Activated T-helper 1 cell treated with anti-CD3 and anti-CD28 coated beads, Interleukin-12 subunit alpha, Interleukin-12 subunit beta, Interleukin-2, Interleukin-4 antibody, amounts not matched to agents 30 ng/mL and 10 ng/mL and 1 ng/mL, durations not matched to agents 14 hours and 24 hours and 36 hours (primary cell): ENCODE results near the gene VPS37B. TPM values are rescaled to one million over a fixed set of nuclear protein-coding genes. Genes with fewer than 3 reads are reported as not detected.

ENCODE experiments used
- DNase-seq: peaks from one replicate; pipeline ENCODE4 v3.0.0; 2021; ENCODE audit warnings: low spot score
- H3K27ac Mint-ChIP-seq: one replicate; pipeline ENCODE4 v1.8.0; 2021; ENCODE audit warnings: mild to moderate bottlenecking, mixed read lengths
- H3K27me3 Mint-ChIP-seq: one replicate; pipeline ENCODE4 v1.8.0; 2022; ENCODE audit warnings: mild to moderate bottlenecking, moderate library complexity, mixed read lengths; ENCODE audit not compliant: insufficient read depth
- H3K36me3 Mint-ChIP-seq: one replicate; pipeline ENCODE4 v1.8.0; 2021; ENCODE audit warnings: low read depth, mixed read lengths
- H3K4me1 Mint-ChIP-seq: one replicate; pipeline ENCODE4 v1.8.0; 2021; ENCODE audit warnings: low read depth, mixed read lengths
- H3K4me3 Mint-ChIP-seq: one replicate; pipeline ENCODE4 v1.8.0; 2021; ENCODE audit warnings: mild to moderate bottlenecking, moderate library complexity, mixed read lengths
- H3K9me3 Mint-ChIP-seq: one replicate; pipeline ENCODE4 v1.8.0; 2021; ENCODE audit warnings: mixed read lengths
- intact Hi-C: fragments of 100-400 bp; cut with micrococcal nuclease; formaldehyde crosslinking; loops from one replicate; pipeline ENCODE4 v1.15.1; 2024
- total RNA-seq: library from RNA; stranded (reverse); gene quantifications from 2 replicates; pipeline ENCODE4 v1.2.3, GENCODE V29; 2022

Gene VPS37B
- total RNA-seq, 1 donor from 2014 or later, result 12.7 TPM

- H3K9me3 Mint-ChIP-seq, result no peaks in the 10 kb centered on the region
Observed at GRCh38 chr12:122865268-122866231, 30.4 kb downstream of the VPS37B start.

GRCh38 chr12:122864894-122865253 is 31.1 kb downstream of the VPS37B start:
- no peak for DNase-seq

More at GRCh38 chr12:122865268-122866231, 30.4 kb downstream of the VPS37B start:
- Mint-ChIP-seq H3K36me3 (peaks cover 41% of the 10 kb centered on the region), H3K4me1 (peaks cover 9% of the 10 kb centered on the region), H3K27ac (no peak overlapping the region), H3K27me3 (peaks cover 4% of the 10 kb centered on the region), H3K4me3 (no peak overlapping the region)
- no peak for DNase-seq
- intact Hi-C loops, result loop anchor here (10.0 kb wide), 1 partner anchor 289 kb away; the partner anchor contains the start of gene PITPNM2

DNA sequence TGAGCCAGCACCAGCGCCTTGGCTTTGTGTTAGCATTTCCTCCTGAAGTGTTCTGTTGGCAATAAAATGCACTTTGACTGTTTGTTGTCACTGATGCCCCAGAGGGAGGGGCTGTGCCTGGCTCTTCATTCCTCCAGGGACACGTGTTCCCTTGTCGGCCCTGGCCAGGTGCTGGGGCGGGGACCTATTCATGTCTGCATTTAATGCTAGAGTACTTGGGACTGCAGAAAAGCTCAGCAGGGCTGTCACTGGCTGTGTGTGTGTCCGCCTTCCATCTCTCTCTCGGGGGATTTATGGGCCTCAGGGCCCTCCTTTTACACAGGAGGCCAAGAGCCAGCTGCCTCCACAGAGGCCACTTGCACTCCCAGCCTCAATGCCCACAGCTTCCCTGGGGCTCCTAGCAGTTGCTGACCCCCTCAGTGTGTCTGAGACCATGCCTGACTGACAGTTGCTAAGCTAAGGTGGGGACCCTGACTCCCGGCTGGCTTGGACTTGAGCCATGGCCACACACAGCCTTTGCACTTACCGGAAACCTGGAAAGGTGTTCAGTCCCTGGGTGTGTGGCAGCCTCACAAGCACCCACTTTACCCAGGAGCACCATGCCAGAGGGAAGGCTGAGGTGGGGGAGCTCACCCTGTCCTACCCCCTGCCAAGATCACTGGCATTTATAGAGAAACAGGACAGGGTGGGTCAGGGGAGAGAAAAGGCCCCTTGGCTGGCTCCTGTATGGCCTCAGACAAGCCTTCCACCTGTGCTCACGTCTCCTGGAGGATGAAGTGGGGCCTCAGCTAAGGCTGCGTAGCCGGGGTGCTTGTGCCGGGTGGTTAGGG is 32.8 kb downstream of the VPS37B start:
- Mint-ChIP-seq H3K36me3 (peaks cover 22% of the 10 kb centered on the region), H3K27ac (no peak overlapping the region), H3K27me3 (no peaks in the 10 kb centered on the region), H3K4me1 (no peaks in the 10 kb centered on the region), H3K9me3 (no peaks in the 10 kb centered on the region), H3K4me3 (no peak overlapping the region)
- no peak for DNase-seq
- intact Hi-C loops, result loop anchor here (5.0 to 10.0 kb wide), 2 partner anchors 71 to 292 kb away; partner anchors contain the start of gene PITPNM2

More at GRCh38 chr12:122864894-122865253, 31.1 kb downstream of the VPS37B start:
- intact Hi-C loops, result loop anchor here (5.0 to 10.0 kb wide), 2 partner anchors 73 to 290 kb away; partner anchors contain the start of gene PITPNM2
- H3K4me3 Mint-ChIP-seq, result no peak overlapping the region
- H3K36me3 Mint-ChIP-seq, result peaks cover 37% of the 10 kb centered on the region
- no peak overlapping the region for H3K27ac Mint-ChIP-seq
- H3K9me3 Mint-ChIP-seq, result no peaks in the 10 kb centered on the region
- H3K4me1 Mint-ChIP-seq, result peaks cover 8% of the 10 kb centered on the region
- H3K27me3 Mint-ChIP-seq, result peaks cover 3% of the 10 kb centered on the region

DNA sequence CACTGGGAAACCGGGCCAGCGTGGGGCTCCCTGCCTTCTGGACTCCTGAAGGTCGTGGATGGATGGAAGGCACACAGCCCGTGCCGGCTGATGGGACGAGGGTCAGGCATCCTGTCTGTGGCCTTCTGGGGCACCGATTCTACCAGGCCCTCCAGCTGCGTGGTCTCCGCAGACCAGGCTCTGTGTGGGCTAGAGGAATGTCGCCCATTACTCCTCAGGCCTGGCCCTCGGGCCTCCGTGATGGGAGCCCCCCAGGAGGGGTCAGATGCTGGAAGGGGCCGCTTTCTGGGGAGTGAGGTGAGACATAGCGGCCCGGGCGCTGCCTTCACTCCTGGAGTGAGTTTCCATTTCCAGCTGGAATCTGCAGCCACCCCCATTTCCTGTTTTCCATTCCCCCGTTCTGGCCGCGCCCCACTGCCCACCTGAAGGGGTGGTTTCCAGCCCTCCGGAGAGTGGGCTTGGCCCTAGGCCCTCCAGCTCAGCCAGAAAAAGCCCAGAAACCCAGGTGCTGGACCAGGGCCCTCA is 33.8 kb downstream of the VPS37B start:
- H3K9me3 Mint-ChIP-seq, result no peaks in the 10 kb centered on the region
- peaks cover 24% of the 10 kb centered on the region for H3K36me3 Mint-ChIP-seq
- no peak overlapping the region for H3K27ac Mint-ChIP-seq
- no peak overlapping the region for H3K4me3 Mint-ChIP-seq
- intact Hi-C loops, result loop anchor here (5.0 to 10.0 kb wide), 2 partner anchors 70 to 293 kb away; partner anchors contain the start of gene PITPNM2
- no peak for DNase-seq
- no peaks in the 10 kb centered on the region for H3K27me3 Mint-ChIP-seq
- no peaks in the 10 kb centered on the region for H3K4me1 Mint-ChIP-seq

DNA sequence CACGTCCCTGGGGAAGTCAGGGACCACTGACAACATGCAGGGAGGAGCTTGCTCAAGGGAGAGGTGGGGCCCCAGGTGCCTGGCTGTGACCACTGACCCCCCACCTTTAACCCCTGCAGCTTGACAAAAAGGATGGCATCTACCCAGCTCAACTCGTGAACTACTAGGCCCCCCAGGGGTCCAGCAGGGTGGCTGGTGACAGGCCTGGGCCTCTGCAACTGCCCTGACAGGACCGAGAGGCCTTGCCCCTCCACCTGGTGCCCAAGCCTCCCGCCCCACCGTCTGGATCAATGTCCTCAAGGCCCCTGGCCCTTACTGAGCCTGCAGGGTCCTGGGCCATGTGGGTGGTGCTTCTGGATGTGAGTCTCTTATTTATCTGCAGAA is 34.3 kb downstream of the VPS37B start:
- Mint-ChIP-seq H3K27ac (no peak overlapping the region), H3K27me3 (no peaks in the 10 kb centered on the region), H3K4me1 (no peaks in the 10 kb centered on the region), H3K4me3 (no peak overlapping the region), H3K36me3 (peaks cover 22% of the 10 kb centered on the region), H3K9me3 (no peaks in the 10 kb centered on the region)
- DNase-seq, result no peak
- intact Hi-C loops, result loop anchor here (5.0 to 10.0 kb wide), 2 partner anchors 69 to 293 kb away; partner anchors contain the start of gene PITPNM2

DNA sequence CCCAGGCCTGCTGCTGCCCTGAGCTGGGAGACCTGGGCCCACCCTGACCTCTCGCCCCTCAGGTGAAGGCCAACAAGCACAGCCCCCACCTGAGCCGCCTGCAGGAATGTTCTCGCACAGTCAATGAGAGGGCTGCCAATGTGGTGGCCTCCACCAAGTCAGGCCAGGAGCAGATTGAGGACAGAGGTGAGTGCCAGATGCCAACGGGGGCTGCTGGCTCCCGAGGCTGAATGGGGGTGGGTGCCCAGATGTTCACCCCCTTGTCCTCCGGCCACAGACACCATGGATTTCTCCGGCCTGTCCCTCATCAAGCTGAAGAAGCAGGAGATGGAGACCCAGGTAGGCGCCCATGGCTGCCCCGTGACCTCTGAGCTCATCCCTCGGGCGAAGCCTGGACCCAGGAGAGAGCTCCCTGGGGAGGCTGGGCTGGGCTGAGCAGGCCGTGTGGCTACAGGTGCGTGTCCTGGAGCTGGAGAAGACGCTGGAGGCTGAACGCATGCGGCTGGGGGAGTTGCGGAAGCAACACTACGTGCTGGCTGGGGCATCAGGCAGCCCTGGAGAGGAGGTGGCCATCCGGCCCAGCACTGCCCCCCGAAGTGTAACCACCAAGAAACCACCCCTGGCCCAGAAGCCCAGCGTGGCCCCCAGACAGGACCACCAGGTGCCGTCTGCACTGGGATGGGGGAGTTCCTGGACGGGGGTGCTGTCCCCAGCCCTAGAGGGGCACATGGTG is 34.9 kb downstream of the VPS37B start:
- intact Hi-C loops, result loop anchor here (1.0 to 10.0 kb wide), 4 partner anchors 69 to 294 kb away; partner anchors contain the start of gene PITPNM2
- H3K36me3 Mint-ChIP-seq, result peaks cover 17% of the 10 kb centered on the region

DNA sequence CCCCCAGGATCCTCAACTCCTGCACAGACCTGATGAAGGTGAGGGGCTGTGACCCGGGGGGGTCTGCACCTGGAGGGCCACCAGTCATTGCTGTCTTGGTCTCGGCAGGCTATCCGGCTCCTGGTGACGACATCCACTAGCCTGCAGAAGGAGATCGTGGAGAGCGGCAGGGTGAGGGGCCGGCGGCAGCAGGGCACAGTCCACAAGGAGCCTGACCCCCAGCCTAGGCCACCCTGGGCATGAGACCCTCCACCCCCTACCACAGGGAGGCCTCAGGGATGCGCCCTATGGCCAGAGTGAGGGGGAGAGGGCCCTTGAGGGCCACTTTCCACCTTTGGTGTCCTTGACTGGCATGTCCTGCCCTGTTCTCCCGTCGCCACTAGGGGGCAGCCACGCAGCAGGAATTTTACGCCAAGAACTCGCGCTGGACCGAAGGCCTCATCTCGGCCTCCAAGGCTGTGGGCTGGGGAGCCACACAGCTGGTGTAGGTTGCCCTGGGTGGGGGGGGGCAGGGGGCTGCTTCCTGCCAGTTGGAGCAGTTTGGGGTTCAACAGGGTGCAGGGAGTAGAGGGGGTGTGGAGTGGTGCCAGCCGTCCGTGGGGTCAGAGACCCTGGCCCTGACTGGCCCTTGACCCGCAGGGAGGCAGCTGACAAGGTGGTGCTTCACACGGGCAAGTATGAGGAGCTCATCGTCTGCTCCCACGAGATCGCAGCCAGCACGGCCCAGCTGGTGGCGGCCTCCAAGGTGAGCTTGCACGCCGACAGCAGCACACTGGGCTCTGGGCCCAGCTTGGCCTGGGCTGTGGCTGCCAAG is 35.7 kb downstream of the VPS37B start:
- peak; percentile 67 for DNase-seq
- Mint-ChIP-seq H3K27ac (no peak overlapping the region), H3K4me1 (no peaks in the 10 kb centered on the region), H3K36me3 (peaks cover 14% of the 10 kb centered on the region), H3K4me3 (no peak overlapping the region), H3K9me3 (no peaks in the 10 kb centered on the region), H3K27me3 (no peaks in the 10 kb centered on the region)
- intact Hi-C loops, result loop anchor here (1.0 to 10.0 kb wide), 4 partner anchors 68 to 295 kb away; partner anchors contain the start of gene PITPNM2

More for the DNA sequence above, 34.9 kb downstream of the VPS37B start:
- H3K27me3 Mint-ChIP-seq, result no peaks in the 10 kb centered on the region
- no peak for DNase-seq
- no peaks in the 10 kb centered on the region for H3K4me1 Mint-ChIP-seq
- H3K4me3 Mint-ChIP-seq, result no peak overlapping the region
- no peak overlapping the region for H3K27ac Mint-ChIP-seq
- H3K9me3 Mint-ChIP-seq, result no peaks in the 10 kb centered on the region

DNA sequence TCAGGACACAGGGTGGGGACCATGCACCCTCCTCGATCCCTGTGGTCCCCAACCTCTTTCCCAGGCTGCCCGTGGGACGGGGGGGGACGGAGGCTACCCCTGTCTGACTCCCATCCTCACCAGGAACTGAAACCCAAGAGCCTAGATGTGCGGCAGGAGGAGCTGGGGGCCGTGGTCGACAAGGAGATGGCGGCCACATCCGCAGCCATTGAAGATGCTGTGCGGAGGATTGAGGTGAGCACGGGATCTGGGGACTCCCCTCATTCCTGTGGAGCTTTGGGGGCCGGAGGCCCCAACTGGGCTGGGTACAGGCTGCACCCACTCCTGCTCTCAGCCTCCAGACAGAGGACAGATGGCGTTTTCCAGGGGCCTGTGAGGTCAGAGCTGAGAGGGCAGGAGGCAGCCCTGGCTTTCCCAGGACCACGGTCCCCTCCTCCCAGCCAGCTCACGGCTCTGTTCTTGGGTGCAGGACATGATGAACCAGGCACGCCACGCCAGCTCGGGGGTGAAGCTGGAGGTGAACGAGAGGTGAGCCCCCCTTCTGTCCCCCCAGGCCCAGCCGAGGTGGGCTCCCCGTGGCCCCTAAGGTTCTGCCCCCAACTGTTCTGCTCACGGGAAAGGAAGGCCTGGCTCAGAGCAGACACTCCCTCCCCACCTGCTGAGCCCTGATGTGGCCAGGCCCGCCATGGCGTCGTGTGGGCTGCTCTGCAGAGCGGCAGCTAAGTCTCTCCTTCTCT is 36.5 kb downstream of the VPS37B start:
- no peaks in the 10 kb centered on the region for H3K4me1 Mint-ChIP-seq
- no peak overlapping the region for H3K4me3 Mint-ChIP-seq
- no peak for DNase-seq
- peaks cover 8% of the 10 kb centered on the region for H3K36me3 Mint-ChIP-seq
- intact Hi-C loops, result loop anchor here (1.0 to 10.0 kb wide), 4 partner anchors 67 to 295 kb away; partner anchors contain the start of gene PITPNM2
- H3K27ac Mint-ChIP-seq, result no peak overlapping the region
- H3K9me3 Mint-ChIP-seq, result no peaks in the 10 kb centered on the region
- H3K27me3 Mint-ChIP-seq, result no peaks in the 10 kb centered on the region

GRCh38 chr12:122858591-122859302 is 37.2 kb downstream of the VPS37B start:
- DNase-seq, result no peak
- Mint-ChIP-seq H3K4me3 (no peak overlapping the region), H3K4me1 (no peaks in the 10 kb centered on the region), H3K36me3 (peaks cover 6% of the 10 kb centered on the region), H3K27me3 (no peaks in the 10 kb centered on the region), H3K9me3 (no peaks in the 10 kb centered on the region), H3K27ac (no peak overlapping the region)
- intact Hi-C loops, result no loop called here

DNA sequence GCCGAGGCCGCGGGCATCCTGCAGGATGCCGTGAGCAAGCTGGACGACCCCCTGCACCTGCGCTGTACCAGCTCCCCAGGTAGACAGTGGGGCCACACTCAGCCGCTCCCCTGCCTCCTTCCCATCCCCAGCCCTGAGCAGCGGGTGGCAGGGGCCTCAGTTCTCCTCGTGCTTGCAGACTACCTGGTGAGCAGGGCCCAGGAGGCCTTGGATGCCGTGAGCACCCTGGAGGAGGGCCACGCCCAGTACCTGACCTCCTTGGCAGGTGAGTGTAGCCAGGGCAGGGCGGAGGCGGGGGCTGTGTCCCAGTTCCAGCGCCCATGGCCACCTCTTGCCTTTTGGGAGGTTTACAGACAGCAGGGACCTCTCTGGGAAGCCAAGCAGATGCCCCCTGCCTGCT is 37.8 kb downstream of the VPS37B start:
- Mint-ChIP-seq H3K4me1 (no peaks in the 10 kb centered on the region), H3K27me3 (no peaks in the 10 kb centered on the region), H3K36me3 (peaks cover 5% of the 10 kb centered on the region), H3K27ac (no peak overlapping the region), H3K4me3 (no peak overlapping the region), H3K9me3 (no peaks in the 10 kb centered on the region)
- intact Hi-C loops, result no loop called here
- DNase-seq, result no peak
